Trophoblast cell (in vitro differentiated cells and primary cell): Measurements from ENCODE around the gene CHRM2.

ENCODE experiments used
- DNase-seq, 2 donors: peaks; one replicate each; pipeline ENCODE4 v3.0.0-alpha.2; 2016
- H2AFZ ChIP-seq: 2 replicates; pipeline ENCODE4 v1.6.1; 2013; ENCODE audit warnings: low read length, moderate library complexity, mild to moderate bottlenecking; ENCODE audit not compliant: insufficient read depth, poor library complexity
- H2AK5ac ChIP-seq: 2 replicates; pipeline ENCODE4 v1.6.1; 2013; ENCODE audit warnings: mild to moderate bottlenecking, low read length
- H2BK120ac ChIP-seq: 2 replicates; pipeline ENCODE4 v1.6.1; 2013; ENCODE audit warnings: low read length, mild to moderate bottlenecking, moderate library complexity; ENCODE audit not compliant: insufficient read depth, poor library complexity
- H2BK12ac ChIP-seq: 2 replicates; pipeline ENCODE4 v1.6.1; 2013; ENCODE audit warnings: mild to moderate bottlenecking, low read length, moderate library complexity
- H2BK5ac ChIP-seq: 2 replicates; pipeline ENCODE4 v1.6.1; 2013; ENCODE audit warnings: low read length, low read depth, moderate library complexity, mild to moderate bottlenecking; ENCODE audit not compliant: poor library complexity
- H3K14ac ChIP-seq: 2 replicates; pipeline ENCODE4 v1.6.1; 2013; ENCODE audit warnings: mild to moderate bottlenecking, low read length
- H3K18ac ChIP-seq: 2 replicates; pipeline ENCODE4 v1.6.1; 2013; ENCODE audit warnings: mild to moderate bottlenecking, low read length
- H3K23ac ChIP-seq: 2 replicates; pipeline ENCODE4 v1.6.1; 2013; ENCODE audit warnings: low read length
- H3K27ac ChIP-seq: 2 replicates; pipeline ENCODE4 v1.5.1; 2013; ENCODE audit warnings: low read depth, mild to moderate bottlenecking, inconsistent platforms, low read length, moderate library complexity
- H3K27me3 ChIP-seq: 2 replicates; pipeline ENCODE4 v1.6.1; 2013; ENCODE audit warnings: inconsistent platforms, mild to moderate bottlenecking, low read length, moderate library complexity; ENCODE audit not compliant: insufficient read depth
- H3K36me3 ChIP-seq, 2 experiments: 1 replicate in 1 of 2; 2 replicates in 1 of 2; pipeline ENCODE4 v1.6.1; 2013; ENCODE audit warnings: low read length in 2 of 2, mild to moderate bottlenecking in 2 of 2, moderate library complexity in 1 of 2; ENCODE audit not compliant: insufficient read depth in 2 of 2, control insufficient read depth in 1 of 2
- H3K4ac ChIP-seq: 2 replicates; pipeline ENCODE4 v1.6.1; 2013; ENCODE audit warnings: low read depth, mild to moderate bottlenecking, low read length, moderate library complexity
- H3K4me1 ChIP-seq, 2 experiments: 1 replicate in 1 of 2; 2 replicates in 1 of 2; pipeline ENCODE4 v1.6.1; 2013; ENCODE audit warnings: low read length in 2 of 2, mild to moderate bottlenecking in 2 of 2, moderate library complexity in 1 of 2; ENCODE audit not compliant: insufficient read depth in 2 of 2, control insufficient read depth in 1 of 2
- H3K4me2 ChIP-seq: 2 replicates; pipeline ENCODE4 v1.6.1; 2013; ENCODE audit warnings: inconsistent platforms, mild to moderate bottlenecking, low read length, moderate library complexity
- H3K4me3 ChIP-seq: 2 replicates; pipeline ENCODE4 v1.5.1; 2013; ENCODE audit warnings: mild to moderate bottlenecking, low read depth, low read length, inconsistent platforms
- H3K79me1 ChIP-seq: one replicate; pipeline ENCODE4 v1.6.1; 2013; ENCODE audit warnings: low read length
- H3K79me2 ChIP-seq: 2 replicates; pipeline ENCODE4 v1.6.1; 2013; ENCODE audit warnings: low read length, mild to moderate bottlenecking; ENCODE audit not compliant: control insufficient read depth, insufficient read depth, poor library complexity
- H3K9ac ChIP-seq: 2 replicates; pipeline ENCODE4 v1.6.1; 2013; ENCODE audit warnings: mild to moderate bottlenecking, low read length
- H3K9me3 ChIP-seq: 2 replicates; pipeline ENCODE4 v1.6.1; 2013; ENCODE audit warnings: low read depth, mild to moderate bottlenecking, control low read depth, inconsistent platforms, low read length; ENCODE audit not compliant: insufficient read depth
- H4K12ac ChIP-seq: 2 replicates; pipeline ENCODE4 v1.6.1; 2013; ENCODE audit warnings: low read depth, mild to moderate bottlenecking, low read length, moderate library complexity
- H4K8ac ChIP-seq: 2 replicates; pipeline ENCODE4 v1.6.1; 2013; ENCODE audit warnings: low read depth, mild to moderate bottlenecking, low read length, moderate library complexity
- H4K91ac ChIP-seq: one replicate; pipeline ENCODE4 v1.6.1; 2013; ENCODE audit warnings: low read depth, mild to moderate bottlenecking, low read length, moderate library complexity
- WGBS: extraction: QIAGEN DNeasy Blood & Tissue Kit; methylation state at CpG from one replicate; pipeline ENCODE4 v1.1.7; 2013; ENCODE audit warnings: missing lambda C conversion rate; ENCODE audit not compliant: insufficient read length, insufficient coverage; ENCODE audit errors: extremely low coverage; 5-methylcytosine and 5-hydroxymethylcytosine counted together

The CHRM2 gene

DNA sequence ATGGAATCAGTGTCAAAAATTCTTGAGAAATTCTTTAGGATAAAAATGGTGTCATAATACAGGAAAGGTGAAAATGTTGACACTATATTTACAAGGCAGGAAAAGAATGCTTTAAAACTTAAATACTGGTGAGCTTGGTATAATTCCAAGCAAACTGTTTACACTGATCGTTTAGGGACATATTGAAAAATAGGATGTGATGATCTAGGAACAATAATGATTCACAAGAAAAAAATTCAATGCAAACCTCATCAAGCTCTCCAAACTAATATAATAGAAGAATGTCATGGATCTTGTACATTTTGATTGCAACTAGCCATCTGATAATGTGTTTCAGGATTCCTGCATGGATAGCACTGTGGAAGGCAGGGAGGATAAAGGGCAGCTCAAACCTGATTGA is 98.4 kb downstream of the CHRM2 start:
- no peak overlapping the region for H3K9ac ChIP-seq
- H3K27ac ChIP-seq = no peak overlapping the region
- no peak overlapping the region for H4K91ac ChIP-seq
- H3K4me3 ChIP-seq = no peak overlapping the region
- no peak overlapping the region for H3K18ac ChIP-seq
- no peak overlapping the region for H2BK5ac ChIP-seq
- H2AK5ac ChIP-seq = no peak overlapping the region
- no peak overlapping the region for H2AFZ ChIP-seq
- no peaks in the 10 kb centered on the region for H3K36me3 ChIP-seq
- DNase-seq = no peak
- H3K4me2 ChIP-seq = no peak overlapping the region
- H3K4ac ChIP-seq = no peak overlapping the region
- no peak overlapping the region for H4K8ac ChIP-seq
- no peaks in the 10 kb centered on the region for H3K27me3 ChIP-seq
- no peaks in the 10 kb centered on the region for H3K79me2 ChIP-seq
- no peaks in the 10 kb centered on the region for H3K4me1 ChIP-seq
- no peak overlapping the region for H4K12ac ChIP-seq
- no peak overlapping the region for H2BK120ac ChIP-seq
- H3K79me1 ChIP-seq = no peaks in the 10 kb centered on the region
- WGBS = no CpG with 5 or more reads among the region's 1 CpG
- no peaks in the 10 kb centered on the region for H3K9me3 ChIP-seq
- H3K23ac ChIP-seq = no peak overlapping the region
- H3K14ac ChIP-seq = no peak overlapping the region
- no peak overlapping the region for H2BK12ac ChIP-seq

DNA sequence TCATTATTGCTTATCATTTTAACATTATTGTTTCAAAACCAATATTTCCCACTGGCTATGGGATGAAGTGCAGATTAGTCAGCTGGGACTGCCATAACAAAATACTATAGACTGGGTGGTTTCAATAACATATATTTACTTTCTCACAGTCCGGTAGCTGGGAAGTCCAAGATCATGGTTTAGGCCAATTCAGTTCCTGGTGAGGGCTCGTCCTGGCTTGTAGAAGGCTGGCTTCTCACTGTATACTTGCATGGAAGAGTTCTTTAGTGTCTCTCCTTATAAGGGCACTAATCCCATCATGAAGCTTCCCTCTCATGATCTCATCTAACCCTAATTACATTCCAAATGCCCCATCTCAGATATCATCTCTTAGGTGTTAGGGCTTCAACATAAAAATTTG is 101.3 kb downstream of the CHRM2 start:
- no peak overlapping the region for H4K12ac ChIP-seq
- no peak overlapping the region for H4K91ac ChIP-seq
- H4K8ac ChIP-seq = no peak overlapping the region
- H3K18ac ChIP-seq = no peak overlapping the region
- H3K79me1 ChIP-seq = no peaks in the 10 kb centered on the region
- H2AFZ ChIP-seq = no peak overlapping the region
- no peaks in the 10 kb centered on the region for H3K27me3 ChIP-seq
- no peak for DNase-seq
- no peaks in the 10 kb centered on the region for H3K9me3 ChIP-seq
- H2AK5ac ChIP-seq = no peak overlapping the region
- H2BK12ac ChIP-seq = no peak overlapping the region
- WGBS = no CpG with 5 or more reads among the region's 2 CpGs
- no peak overlapping the region for H3K14ac ChIP-seq
- H3K4me1 ChIP-seq = no peaks in the 10 kb centered on the region
- H3K4me3 ChIP-seq = no peak overlapping the region
- no peak overlapping the region for H2BK120ac ChIP-seq
- H3K4ac ChIP-seq = no peak overlapping the region
- H3K9ac ChIP-seq = no peak overlapping the region
- no peaks in the 10 kb centered on the region for H3K79me2 ChIP-seq
- H3K36me3 ChIP-seq = no peaks in the 10 kb centered on the region
- no peak overlapping the region for H3K23ac ChIP-seq
- H3K4me2 ChIP-seq = no peak overlapping the region
- H2BK5ac ChIP-seq = no peak overlapping the region
- no peak overlapping the region for H3K27ac ChIP-seq

DNA sequence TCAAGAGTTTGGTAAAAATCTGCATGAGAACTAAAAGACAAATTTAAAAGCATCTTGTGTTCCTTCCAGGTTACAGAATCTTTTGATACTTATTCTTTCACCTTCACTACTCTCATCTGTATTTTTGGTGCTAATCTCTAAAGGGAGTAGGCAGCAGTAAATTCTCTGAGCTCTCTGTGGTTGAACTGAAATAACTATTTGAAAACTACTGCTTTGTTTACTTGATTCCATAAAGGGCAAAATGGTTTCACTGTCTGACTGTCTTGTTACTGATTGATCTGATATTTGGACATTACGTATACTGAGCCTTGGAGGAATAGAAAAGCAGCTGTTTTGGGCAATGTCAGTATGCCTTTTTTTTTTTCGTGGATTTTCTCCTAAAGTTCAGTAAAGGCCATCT is 103.3 kb downstream of the CHRM2 start:
- H3K27me3 ChIP-seq = no peaks in the 10 kb centered on the region
- H3K23ac ChIP-seq = no peak overlapping the region
- no peaks in the 10 kb centered on the region for H3K36me3 ChIP-seq
- H4K91ac ChIP-seq = no peak overlapping the region
- H4K12ac ChIP-seq = no peak overlapping the region
- no peak overlapping the region for H3K14ac ChIP-seq
- WGBS = no CpG with 5 or more reads among the region's 2 CpGs
- no peak overlapping the region for H3K9ac ChIP-seq
- no peak overlapping the region for H3K18ac ChIP-seq
- no peak overlapping the region for H3K4me2 ChIP-seq
- no peak overlapping the region for H3K27ac ChIP-seq
- H2AK5ac ChIP-seq = no peak overlapping the region
- DNase-seq = no peak
- no peak overlapping the region for H2BK5ac ChIP-seq
- no peak overlapping the region for H2AFZ ChIP-seq
- H3K4me1 ChIP-seq = no peaks in the 10 kb centered on the region
- H4K8ac ChIP-seq = no peak overlapping the region
- no peak overlapping the region for H3K4me3 ChIP-seq
- no peaks in the 10 kb centered on the region for H3K9me3 ChIP-seq
- H3K79me1 ChIP-seq = no peaks in the 10 kb centered on the region
- no peak overlapping the region for H2BK120ac ChIP-seq
- H2BK12ac ChIP-seq = no peak overlapping the region
- no peak overlapping the region for H3K4ac ChIP-seq
- no peaks in the 10 kb centered on the region for H3K79me2 ChIP-seq

DNA sequence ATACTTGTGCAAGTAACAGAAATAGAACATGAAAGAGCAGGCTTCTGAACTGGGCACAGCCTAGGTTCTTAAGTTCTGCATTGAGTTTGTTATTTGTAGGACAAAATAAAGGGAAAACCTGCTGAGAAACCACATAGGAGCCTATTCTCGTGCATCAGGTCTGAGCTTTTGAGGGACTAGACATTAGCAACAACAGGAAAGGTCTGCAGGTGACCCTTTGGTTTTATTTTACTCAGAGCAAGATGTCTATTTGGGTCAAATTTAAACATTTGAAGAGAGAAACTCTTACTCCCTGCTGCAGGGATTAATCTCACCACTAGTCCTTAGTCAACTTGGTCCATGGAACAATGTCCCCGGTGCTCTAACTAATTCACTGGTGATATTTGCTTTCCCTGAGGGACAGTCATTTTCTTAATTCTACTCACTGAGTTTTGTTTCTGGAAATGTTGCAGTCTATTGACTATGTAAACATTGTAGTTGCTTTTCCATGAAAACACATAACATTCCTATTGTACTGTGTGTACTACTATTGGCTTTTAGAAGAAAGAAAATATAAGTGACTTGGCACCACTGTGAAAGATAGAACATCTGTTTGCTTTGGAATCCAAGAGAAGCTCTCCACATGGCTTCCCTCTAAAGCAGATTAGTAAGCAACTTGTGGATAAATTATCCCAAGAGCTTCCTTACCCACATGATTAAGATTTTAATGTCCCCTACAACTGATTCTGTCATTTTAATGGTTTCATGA is 108.2 kb downstream of the CHRM2 start:
- Histone ChIP-seq H2BK12ac (no peak overlapping the region), H3K23ac (no peak overlapping the region), H3K18ac (no peak overlapping the region), H3K9me3 (no peaks in the 10 kb centered on the region), H3K4ac (no peak overlapping the region), H3K4me3 (no peak overlapping the region), H2BK120ac (no peak overlapping the region), H3K27me3 (no peaks in the 10 kb centered on the region), H3K14ac (no peak overlapping the region), H3K79me1 (no peaks in the 10 kb centered on the region), H4K8ac (no peak overlapping the region), H3K36me3 (no peaks in the 10 kb centered on the region), H3K27ac (no peak overlapping the region), H3K4me1 (no peaks in the 10 kb centered on the region), H2AFZ (no peak overlapping the region), H4K91ac (no peak overlapping the region), H3K79me2 (no peaks in the 10 kb centered on the region), H2AK5ac (no peak overlapping the region), H3K9ac (no peak overlapping the region), H3K4me2 (no peak overlapping the region), H2BK5ac (no peak overlapping the region), H4K12ac (no peak overlapping the region)
- DNase-seq = no peak
- WGBS = no CpG with 5 or more reads among the region's 2 CpGs
